HFFc6 (cell line): ENCODE measurements around the gene PIK3R5. TPM values are rescaled to one million over a fixed set of nuclear protein-coding genes. Genes with fewer than 3 reads are reported as not detected.

Source experiments
- DNase-seq: peaks from one replicate; pipeline ENCODE4 v3.0.0-alpha.2; 2018
- H3K27ac Mint-ChIP-seq: 2 replicates; pipeline ENCODE4 v1.8.0; 2020; ENCODE audit warnings: mild to moderate bottlenecking, mixed read lengths
- H3K27me3 Mint-ChIP-seq: 2 replicates; pipeline ENCODE4 v1.8.0; 2021; ENCODE audit warnings: mild to moderate bottlenecking, moderate library complexity, mixed read lengths; ENCODE audit not compliant: insufficient read depth
- H3K36me3 Mint-ChIP-seq: 2 replicates; pipeline ENCODE4 v1.8.0; 2021; ENCODE audit warnings: low read depth, mixed read lengths
- H3K4me1 Mint-ChIP-seq: 2 replicates; pipeline ENCODE4 v1.8.0; 2020; ENCODE audit warnings: low read depth, mixed read lengths
- H3K4me3 Mint-ChIP-seq: 2 replicates; pipeline ENCODE4 v1.8.0; 2020; ENCODE audit warnings: mild to moderate bottlenecking, moderate library complexity, mixed read lengths
- H3K9me3 Mint-ChIP-seq: 2 replicates; pipeline ENCODE4 v1.8.0; 2020; ENCODE audit warnings: mild to moderate bottlenecking, mixed read lengths
- CTCF ChIP-seq: fragments of 200-600 bp; sonication (generic); IDR thresholded peaks from 2 replicates; pipeline ENCODE4 v1.5.0; 2021; ENCODE audit warnings: antibody characterized with exemption, mild to moderate bottlenecking
- total RNA-seq, 6 experiments: library from RNA; stranded (reverse); fragmentation: NEBNext Ultra II Directional; extraction: Animal tissue kit (Norgen Biotek cat#: 25700); gene quantifications; 2 replicates in 1 of 6; 3 replicates in 5 of 6; pipeline ENCODE4 v1.2.3, GENCODE V29; 2021

PIK3R5 gene
- total RNA-seq, 6 experiments from 2014 or later = not detected

- H3K4me3 Mint-ChIP-seq = no peak overlapping the region
- DNase-seq = no peak
- peaks cover 5% of the 10 kb centered on the region for H3K27me3 Mint-ChIP-seq
- no peaks in the 10 kb centered on the region for H3K4me1 Mint-ChIP-seq
- H3K36me3 Mint-ChIP-seq = no peaks in the 10 kb centered on the region; the same call in 1 of the 2 replicates
- no peak for TF ChIP-seq CTCF
- peaks cover 36% of the 10 kb centered on the region for H3K9me3 Mint-ChIP-seq
- no peak overlapping the region for H3K27ac Mint-ChIP-seq
These were observed 129.7 kb downstream of the PIK3R5 start for GRCh38 chr17:8835631-8836364.

GRCh38 chr17:8835106-8835505 lies 130.4 kb downstream of the PIK3R5 start:
- no peak overlapping the region for H3K27ac Mint-ChIP-seq
- H3K36me3 Mint-ChIP-seq = no peaks in the 10 kb centered on the region; the same call in 1 of the 2 replicates
- H3K4me1 Mint-ChIP-seq = no peaks in the 10 kb centered on the region
- peaks cover 5% of the 10 kb centered on the region for H3K27me3 Mint-ChIP-seq
- no peak overlapping the region for H3K4me3 Mint-ChIP-seq
- DNase-seq = no peak
- peaks cover 36% of the 10 kb centered on the region for H3K9me3 Mint-ChIP-seq
- TF ChIP-seq CTCF = no peak

GRCh38 chr17:8832711-8833352 lies 132.7 kb downstream of the PIK3R5 start:
- peaks cover 27% of the 10 kb centered on the region for H3K9me3 Mint-ChIP-seq
- DNase-seq = no peak

GRCh38 chr17:8831234-8831849 lies 134.2 kb downstream of the PIK3R5 start:
- no peak for TF ChIP-seq CTCF
- Mint-ChIP-seq H3K9me3 (peaks cover 23% of the 10 kb centered on the region), H3K36me3 (no peaks in the 10 kb centered on the region; the same call in 1 of the 2 replicates), H3K27ac (no peak overlapping the region), H3K4me3 (no peak overlapping the region), H3K4me1 (no peaks in the 10 kb centered on the region), H3K27me3 (peaks cover 4% of the 10 kb centered on the region)
- no peak for DNase-seq

More at GRCh38 chr17:8832711-8833352, 132.7 kb downstream of the PIK3R5 start:
- Mint-ChIP-seq H3K27ac (no peak overlapping the region), H3K27me3 (peaks cover 5% of the 10 kb centered on the region), H3K4me3 (no peak overlapping the region), H3K36me3 (no peaks in the 10 kb centered on the region; the same call in 1 of the 2 replicates), H3K4me1 (no peaks in the 10 kb centered on the region)
- peak; percentile 59 for TF ChIP-seq CTCF

- no peak for DNase-seq
- no peak overlapping the region for H3K4me3 Mint-ChIP-seq
- peaks cover 17% of the 10 kb centered on the region for H3K9me3 Mint-ChIP-seq
- H3K4me1 Mint-ChIP-seq = no peaks in the 10 kb centered on the region
- no peak overlapping the region for H3K27ac Mint-ChIP-seq
- H3K36me3 Mint-ChIP-seq = no peaks in the 10 kb centered on the region; the same call in 1 of the 2 replicates
- peaks cover 4% of the 10 kb centered on the region for H3K27me3 Mint-ChIP-seq
- TF ChIP-seq CTCF = no peak
These were observed 135.4 kb downstream of the PIK3R5 start for GRCh38 chr17:8830141-8830540.
